ENCODE data around the gene SETD2.

SETD2 gene

DNA sequence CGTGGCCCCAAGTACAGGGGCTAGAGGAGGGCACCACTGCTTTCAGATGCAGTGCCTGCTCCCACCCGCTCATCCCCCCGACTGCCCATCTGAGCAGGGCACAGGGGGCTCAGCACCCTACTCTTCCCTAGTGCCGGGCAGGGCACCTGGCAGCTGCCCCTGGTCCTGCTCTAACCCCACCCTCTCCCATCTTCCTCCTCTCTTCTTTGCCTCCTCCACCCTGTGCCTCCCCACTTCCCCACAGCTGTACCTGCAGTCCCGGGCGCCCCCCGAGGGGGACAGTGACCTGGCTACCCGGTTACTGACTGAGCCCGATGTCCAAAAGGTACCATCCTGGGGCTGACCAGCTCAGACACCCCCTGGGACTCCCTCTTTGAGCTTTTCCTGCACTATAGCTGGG, 171.7 kb downstream of the SETD2 start:
- DNase-seq (ENCODE audit: low read depth), result no peak
- TF ChIP-seq POLR2A (IDR thresholded peaks at IDR 0.05; ENCODE audit: extremely low read depth, insufficient read length) (no peak), MYC (IDR thresholded peaks at IDR 0.05; ENCODE audit: low read depth, low read length) (no peak)
- TF ChIP-seq, protein P1, sequence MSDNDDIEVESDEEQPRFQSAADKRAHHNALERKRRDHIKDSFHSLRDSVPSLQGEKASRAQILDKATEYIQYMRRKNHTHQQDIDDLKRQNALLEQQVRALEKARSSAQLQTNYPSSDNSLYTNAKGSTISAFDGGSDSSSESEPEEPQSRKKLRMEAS (IDR thresholded peaks at IDR 0.05; ENCODE audit: low read depth, low read length), result no peak
- TF ChIP-seq, protein P2, sequence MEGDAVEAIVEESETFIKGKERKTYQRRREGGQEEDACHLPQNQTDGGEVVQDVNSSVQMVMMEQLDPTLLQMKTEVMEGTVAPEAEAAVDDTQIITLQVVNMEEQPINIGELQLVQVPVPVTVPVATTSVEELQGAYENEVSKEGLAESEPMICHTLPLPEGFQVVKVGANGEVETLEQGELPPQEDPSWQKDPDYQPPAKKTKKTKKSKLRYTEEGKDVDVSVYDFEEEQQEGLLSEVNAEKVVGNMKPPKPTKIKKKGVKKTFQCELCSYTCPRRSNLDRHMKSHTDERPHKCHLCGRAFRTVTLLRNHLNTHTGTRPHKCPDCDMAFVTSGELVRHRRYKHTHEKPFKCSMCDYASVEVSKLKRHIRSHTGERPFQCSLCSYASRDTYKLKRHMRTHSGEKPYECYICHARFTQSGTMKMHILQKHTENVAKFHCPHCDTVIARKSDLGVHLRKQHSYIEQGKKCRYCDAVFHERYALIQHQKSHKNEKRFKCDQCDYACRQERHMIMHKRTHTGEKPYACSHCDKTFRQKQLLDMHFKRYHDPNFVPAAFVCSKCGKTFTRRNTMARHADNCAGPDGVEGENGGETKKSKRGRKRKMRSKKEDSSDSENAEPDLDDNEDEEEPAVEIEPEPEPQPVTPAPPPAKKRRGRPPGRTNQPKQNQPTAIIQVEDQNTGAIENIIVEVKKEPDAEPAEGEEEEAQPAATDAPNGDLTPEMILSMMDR (IDR thresholded peaks at IDR 0.05; ENCODE audit: low read depth, low read length), result no peak
- no peak overlapping the region for H3K4me3 ChIP-seq (ENCODE audit: low read depth, low read length)

DNA sequence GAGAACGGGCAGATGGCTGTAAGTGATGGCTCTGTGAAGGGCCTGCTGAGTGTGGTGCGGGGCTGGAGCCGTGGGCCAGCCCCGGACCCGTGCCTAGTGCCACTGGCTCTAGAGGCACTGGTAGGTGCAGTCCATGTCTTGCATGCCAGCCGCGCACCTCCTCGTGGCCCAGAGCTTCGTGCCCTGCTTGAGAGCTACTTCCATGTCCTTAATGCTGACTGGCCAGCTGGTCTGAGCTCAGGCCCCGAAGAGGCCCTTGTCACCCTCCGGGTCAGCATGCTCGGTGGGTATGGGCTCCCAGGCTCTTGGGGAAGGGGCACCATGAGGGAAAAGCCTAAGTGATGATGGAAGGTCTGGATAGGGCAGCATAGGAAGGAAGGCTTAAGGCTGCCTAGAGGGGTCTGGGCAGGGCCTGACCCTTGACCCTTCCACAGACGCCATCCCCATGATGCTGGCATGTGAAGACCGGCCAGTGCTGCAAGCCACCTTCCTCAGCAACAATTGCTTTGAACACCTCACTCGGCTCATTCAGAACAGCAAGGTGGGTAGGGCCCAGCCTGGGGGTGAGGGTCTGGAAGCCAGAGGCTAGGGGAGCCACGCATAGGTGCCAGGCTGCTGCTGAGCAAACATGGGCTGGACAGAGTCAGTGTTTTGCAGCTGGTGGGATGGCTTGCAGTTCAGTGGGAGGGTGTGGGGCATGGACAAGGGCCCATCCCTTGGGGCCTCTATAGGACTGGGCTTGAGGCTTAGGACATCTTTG, 172.3 kb downstream of the SETD2 start:
- DNase-seq (ENCODE audit: low read depth), result no peak
- H3K4me3 ChIP-seq (ENCODE audit: low read depth, low read length), result no peak overlapping the region
- TF ChIP-seq POLR2A (IDR thresholded peaks at IDR 0.05; ENCODE audit: extremely low read depth, insufficient read length) (no peak), MYC (IDR thresholded peaks at IDR 0.05; ENCODE audit: low read depth, low read length) (no peak)
- TF ChIP-seq, protein P2 (IDR thresholded peaks at IDR 0.05; ENCODE audit: low read depth, low read length), result no peak
- TF ChIP-seq, protein P1 (IDR thresholded peaks at IDR 0.05; ENCODE audit: low read depth, low read length), result no peak

DNA sequence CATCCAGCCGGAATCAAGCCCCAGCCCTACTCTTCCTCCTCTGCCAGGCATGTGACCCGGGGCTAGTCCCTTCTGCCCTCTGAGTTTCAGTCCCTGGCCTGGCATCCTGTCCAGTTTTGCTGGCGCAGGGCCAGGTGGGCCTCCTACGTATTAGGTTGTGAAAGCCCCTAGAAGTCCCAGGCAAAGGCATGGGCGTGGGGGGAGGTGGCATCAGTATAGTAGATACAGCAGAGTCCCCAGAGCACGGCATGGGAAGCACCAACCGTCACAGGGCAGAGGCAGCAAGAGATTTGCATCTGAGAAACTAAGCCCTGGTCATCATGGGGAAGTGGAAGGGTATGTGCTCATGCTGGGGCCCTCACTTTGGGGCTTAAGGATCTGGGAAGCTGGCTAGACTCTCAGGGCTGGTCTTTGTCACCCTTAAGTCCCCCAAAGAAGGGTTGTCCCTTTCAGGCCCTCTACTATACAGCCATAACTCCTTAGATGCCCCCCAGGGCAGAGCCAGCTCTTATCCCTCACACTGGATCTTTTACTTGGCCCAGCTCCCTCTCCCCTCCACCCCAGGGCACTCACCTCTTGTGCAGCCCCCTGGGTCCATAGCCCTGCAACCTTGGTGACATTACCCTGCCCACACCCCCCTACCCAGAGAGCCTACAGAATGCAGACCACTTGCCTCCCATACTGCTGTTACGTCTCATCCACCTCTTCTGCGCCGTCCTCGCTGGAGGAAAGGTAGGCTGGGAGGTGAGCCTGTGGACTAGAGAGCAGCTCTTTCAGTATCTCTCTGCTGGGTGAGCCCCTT, 173.1 kb downstream of the SETD2 start:
- no peak overlapping the region for H3K4me3 ChIP-seq (ENCODE audit: low read depth, low read length)
- DNase-seq (ENCODE audit: low read depth), result no peak
- no peak for TF ChIP-seq MYC (IDR thresholded peaks at IDR 0.05; ENCODE audit: low read depth, low read length)
- TF ChIP-seq, protein P2 (IDR thresholded peaks at IDR 0.05; ENCODE audit: low read depth, low read length), result no peak
- no peak for TF ChIP-seq POLR2A (IDR thresholded peaks at IDR 0.05; ENCODE audit: extremely low read depth, insufficient read length)
- TF ChIP-seq, protein P1 (IDR thresholded peaks at IDR 0.05; ENCODE audit: low read depth, low read length), result no peak

DNA sequence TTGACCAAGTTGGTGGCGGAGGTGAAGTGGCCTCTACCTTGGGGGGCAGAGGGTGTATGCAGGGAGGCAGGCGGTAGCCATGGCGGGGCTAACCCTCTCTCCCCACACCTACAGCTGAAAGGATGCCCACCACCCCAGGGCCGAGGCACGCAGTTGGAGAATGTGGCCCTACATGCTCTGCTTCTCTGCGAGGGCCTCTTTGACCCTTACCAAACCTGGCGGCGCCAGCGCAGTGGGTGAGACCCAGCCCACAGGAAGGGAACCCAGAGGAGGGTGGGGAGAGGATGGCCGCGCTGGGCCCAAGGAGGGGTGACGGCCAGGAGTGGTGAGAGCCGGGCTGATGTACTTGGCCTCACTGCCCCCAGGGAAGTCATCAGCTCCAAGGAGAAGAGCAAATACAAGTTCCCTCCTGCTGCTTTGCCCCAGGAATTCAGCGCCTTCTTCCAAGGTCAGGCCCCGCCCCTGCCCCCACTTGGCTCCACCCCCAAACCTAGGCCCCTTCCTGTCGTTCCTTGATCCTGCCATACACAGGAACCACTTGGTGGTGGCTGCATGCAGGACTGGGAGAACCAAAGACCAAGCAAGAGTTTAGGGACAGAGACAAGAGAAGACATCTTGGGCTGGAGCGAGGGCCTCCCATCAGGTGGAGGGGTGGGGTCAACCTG, 174.6 kb downstream of the SETD2 start:
- no peak for DNase-seq (ENCODE audit: low read depth)
- H3K4me3 ChIP-seq (ENCODE audit: low read depth, low read length), result no peak overlapping the region
- TF ChIP-seq, protein P2 (IDR thresholded peaks at IDR 0.05; ENCODE audit: low read depth, low read length), result no peak
- TF ChIP-seq MYC (IDR thresholded peaks at IDR 0.05; ENCODE audit: low read depth, low read length), result no peak
- no peak for TF ChIP-seq POLR2A (IDR thresholded peaks at IDR 0.05; ENCODE audit: extremely low read depth, insufficient read length)
- TF ChIP-seq, protein P1 (IDR thresholded peaks at IDR 0.05; ENCODE audit: low read depth, low read length), result no peak

DNA sequence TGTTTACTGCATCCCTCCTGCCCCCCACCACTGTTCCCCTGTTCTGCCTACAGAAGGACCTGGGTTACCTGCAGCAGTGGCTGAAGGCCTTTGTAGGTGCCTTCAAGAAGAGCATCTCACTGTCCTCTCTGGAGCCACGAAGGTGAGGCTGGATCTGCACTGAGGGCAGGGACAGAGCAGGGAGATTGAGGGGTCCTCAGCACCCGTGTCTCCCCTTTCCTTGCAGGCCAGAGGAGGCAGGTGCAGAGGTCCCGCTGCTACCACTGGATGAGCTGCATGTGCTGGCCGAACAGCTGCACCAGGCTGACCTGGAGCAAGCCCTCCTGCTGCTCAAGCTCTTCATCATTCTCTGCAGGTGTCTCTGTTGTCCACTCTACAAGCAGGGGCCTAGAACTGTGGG, 175.3 kb downstream of the SETD2 start:
- TF ChIP-seq POLR2A (IDR thresholded peaks at IDR 0.05; ENCODE audit: extremely low read depth, insufficient read length) (no peak), MYC (IDR thresholded peaks at IDR 0.05; ENCODE audit: low read depth, low read length) (no peak)
- TF ChIP-seq, protein P2 (IDR thresholded peaks at IDR 0.05; ENCODE audit: low read depth, low read length), result no peak
- TF ChIP-seq, protein P1 (IDR thresholded peaks at IDR 0.05; ENCODE audit: low read depth, low read length), result no peak
- no peak for DNase-seq (ENCODE audit: low read depth)
- H3K4me3 ChIP-seq (ENCODE audit: low read depth, low read length), result no peak overlapping the region

Measured in NB4 (cell line).